Measurements from ENCODE around the gene OARD1.

Gene OARD1

GRCh38 chr6:41047745-41048732 is 24.1 kb downstream of the OARD1 start:
- DNase-seq (ENCODE audit: low spot score): no peak

GRCh38 chr6:41047306-41047705 is 24.9 kb downstream of the OARD1 start:
- no peak for DNase-seq (ENCODE audit: low spot score)

- DNase-seq (ENCODE audit: low spot score): no peak
Measured at GRCh38 chr6:41046084-41046483, 26.1 kb downstream of the OARD1 start.

GRCh38 chr6:41045664-41046063 is 26.5 kb downstream of the OARD1 start:
- no peak for DNase-seq (ENCODE audit: low spot score)

- no peak for DNase-seq (ENCODE audit: low spot score)
Measured at GRCh38 chr6:41043151-41043550, 29.0 kb downstream of the OARD1 start.

- no peak for DNase-seq (ENCODE audit: low spot score)
Measured at GRCh38 chr6:41042226-41043055, 29.7 kb downstream of the OARD1 start, which contains the start of gene TSPO2. Gene TSPO2 (plus strand): TSS chr6:41042467. CDS start chr6:41042986, 519 bp downstream.

- no peak for DNase-seq (ENCODE audit: low spot score)
Measured at GRCh38 chr6:41040940-41041536, 31.1 kb downstream of the OARD1 start.

- peak; percentile 29 for DNase-seq (ENCODE audit: low spot score)
Measured at GRCh38 chr6:41040101-41040939, 31.8 kb downstream of the OARD1 start.

GRCh38 chr6:41039060-41039998 is 32.8 kb downstream of the OARD1 start, which contains the start of gene UNC5CL:
Gene UNC5CL (minus strand): TSS chr6:41039221. CDS start chr6:41035074, 4,147 bp downstream.
- peak; percentile 54 for DNase-seq (ENCODE audit: low spot score)

GRCh38 chr6:41038205-41038604 is 34.0 kb downstream of the OARD1 start:
- no peak for DNase-seq (ENCODE audit: low spot score)

GRCh38 chr6:41037107-41037900 is 34.9 kb downstream of the OARD1 start:
- DNase-seq (ENCODE audit: low spot score): no peak

- no peak for DNase-seq (ENCODE audit: low spot score)
Measured at GRCh38 chr6:41036601-41037000, 35.6 kb downstream of the OARD1 start.

- no peak for DNase-seq (ENCODE audit: low spot score)
Measured at GRCh38 chr6:41036186-41036585, 36.0 kb downstream of the OARD1 start.

GRCh38 chr6:41033776-41034175 is 38.4 kb downstream of the OARD1 start:
- no peak for DNase-seq (ENCODE audit: low spot score)

GRCh38 chr6:41032830-41033229 is 39.3 kb downstream of the OARD1 start:
- no peak for DNase-seq (ENCODE audit: low spot score)

GRCh38 chr6:41028561-41029412 is 43.4 kb downstream of the OARD1 start:
- no peak for DNase-seq (ENCODE audit: low spot score)

GRCh38 chr6:41027799-41028560 is 44.2 kb downstream of the OARD1 start:
- peak; percentile 82 for DNase-seq (ENCODE audit: low spot score)

- DNase-seq (ENCODE audit: low spot score): no peak
Measured at GRCh38 chr6:41027241-41027640, 44.9 kb downstream of the OARD1 start.
